K562 (cell line): ENCODE data around the gene IL23A. TPM values are rescaled to one million over a fixed set of nuclear protein-coding genes. Genes with fewer than 3 reads are reported as not detected.

ENCODE experiments used
- ATAC-seq: fragments of 200-7000 bp; cut with Tn5 transposase; 3 replicates; pipeline ENCODE4 v1.9.1; 2020; ENCODE audit warnings: moderate library complexity
- Bru-seq: library from RNA; stranded (reverse); fragments of 400-500 nt; gene quantifications from one replicate; lab custom pipeline; 2021; lab: Mats Ljungman, UMichigan
- BruChase-seq, 2 experiments: library from RNA; stranded (reverse); fragments of 400-500 nt; gene quantifications; one replicate each; lab custom pipeline; 2021; lab: Mats Ljungman, UMichigan
- BruUV-seq: library from RNA; stranded (reverse); fragments of 400-500 nt; replicated peaks from 2 replicates; lab custom pipeline; 2021; lab: Mats Ljungman, UMichigan
- CTCF ChIA-PET: fragments of 300-600 bp; formaldehyde crosslinking; extraction: SDS; loops from one replicate; lab custom pipeline; 2021; ENCODE audit warnings: low intra/inter-chr PET ratio; lab: Yijun Ruan, JAX
- POLR2A ChIA-PET: fragments of 300-600, 350-650 bp; sonication (Branson Sonifier 250); formaldehyde crosslinking; extraction: SDS; loops from one replicate; lab custom pipeline; 2021; ENCODE audit warnings: antibody characterized with exemption, inconsistent platforms; lab: Yijun Ruan, JAX
- DNase-seq, 4 experiments: peaks; one replicate each; pipeline versions ENCODE4 v3.0.0 to v3.0.0-alpha.2; 2011 to 2018; ENCODE audit warnings: low spot score in 3 of 4, mixed read lengths in 3 of 4; ENCODE audit errors: extremely low read depth in 1 of 4
- FAIRE-seq: peaks from 2 replicates; lab custom pipeline; 2011; peaks lifted over from hg19 to GRCh38; lab: Jason Lieb, UNC
- H2AFZ ChIP-seq: 2 replicates; pipeline ENCODE4 v1.6.0; 2011; ENCODE audit warnings: low read depth, low read length, control low read depth, inconsistent platforms
- H3K27ac ChIP-seq: fragments of 200-600 bp; 3 replicates; pipeline ENCODE4 v1.8.0; 2011; ENCODE audit warnings: low read depth, mild to moderate bottlenecking, control low read depth, inconsistent platforms, low read length, moderate library complexity, mixed read lengths; ENCODE audit errors: extremely low read depth
- H3K27me3 ChIP-seq, 2 experiments: fragments of 300-600 bp in 1 of 2; 2 replicates in 1 of 2; 3 replicates in 1 of 2; pipeline versions ENCODE4 v1.6.0 to v1.8.0; 2011; ENCODE audit warnings: inconsistent platforms in 2 of 2, low read length in 2 of 2, mild to moderate bottlenecking in 1 of 2, mixed read lengths in 1 of 2, moderate library complexity in 1 of 2; ENCODE audit not compliant: control insufficient read depth in 2 of 2, insufficient read depth in 2 of 2
- H3K36me3 ChIP-seq: fragments of 300-600 bp; 3 replicates; pipeline ENCODE4 v1.8.0; 2011; ENCODE audit warnings: mild to moderate bottlenecking, low read length, inconsistent platforms; ENCODE audit not compliant: control insufficient read depth, insufficient read depth
- H3K4me1 ChIP-seq, 2 experiments: fragments of 200-600 bp in 1 of 2; replicated peaks in 1 of 2; 2 replicates in 1 of 2; 3 replicates in 1 of 2; pipeline versions ENCODE4 v1.5.1 to v1.8.0; 2011; ENCODE audit warnings: inconsistent platforms in 2 of 2, low read length in 2 of 2, mild to moderate bottlenecking in 1 of 2, mixed read lengths in 1 of 2, moderate library complexity in 1 of 2; ENCODE audit not compliant: control insufficient read depth in 2 of 2, insufficient read depth in 2 of 2
- H3K4me2 ChIP-seq: 2 replicates; pipeline ENCODE4 v1.6.1; 2011; ENCODE audit warnings: low read length, control low read depth, inconsistent platforms, mixed read lengths; ENCODE audit not compliant: insufficient read depth
- H3K4me3 ChIP-seq: fragments of 200-600 bp; sonication (generic), shearing (Covaris generic); 2 replicates; pipeline ENCODE4 v1.5.1; 2016; ENCODE audit warnings: control low read depth, inconsistent platforms
- H3K79me2 ChIP-seq: fragments of 200-600 bp; 3 replicates; pipeline ENCODE4 v1.8.0; 2011; ENCODE audit warnings: low read length, inconsistent platforms; ENCODE audit not compliant: control insufficient read depth, insufficient read depth
- H3K9ac ChIP-seq, 2 experiments: 2 replicates each; pipeline versions ENCODE4 v1.6.0 to v1.6.1; 2011; ENCODE audit warnings: low read depth in 2 of 2, low read length in 2 of 2, control low read depth in 1 of 2, inconsistent platforms in 1 of 2, mild to moderate bottlenecking in 1 of 2, mixed read lengths in 1 of 2; ENCODE audit not compliant: insufficient read depth in 1 of 2
- H3K9me1 ChIP-seq: one replicate; pipeline ENCODE4 v1.6.0; 2011; ENCODE audit warnings: inconsistent platforms, mild to moderate bottlenecking, low read length, moderate library complexity; ENCODE audit not compliant: control insufficient read depth, insufficient read depth
- H3K9me3 ChIP-seq: replicated peaks from 2 replicates; pipeline ENCODE4 v1.5.1; 2011; ENCODE audit warnings: low read depth, low read length, inconsistent platforms; ENCODE audit not compliant: control insufficient read depth, insufficient read depth
- H4K20me1 ChIP-seq: replicated peaks from 2 replicates; pipeline ENCODE4 v1.6.1; 2011; ENCODE audit warnings: low read length, inconsistent platforms, mixed read lengths; ENCODE audit not compliant: control insufficient read depth, insufficient read depth
- POLR2G ChIP-seq: fragments of 200-400 bp; formaldehyde crosslinking; IDR thresholded peaks from 2 replicates; pipeline ENCODE4 v1.6.1; 2017; ENCODE audit warnings: low read depth, mild to moderate bottlenecking, antibody characterized with exemption, low read length, moderate library complexity
- RBFOX2 ChIP-seq: fragments of 200-400 bp; formaldehyde crosslinking; IDR thresholded peaks from 2 replicates; pipeline ENCODE4 v1.6.1; 2017; ENCODE audit warnings: low read depth, mild to moderate bottlenecking, low read length, moderate library complexity
- RBM15 ChIP-seq: fragments of 200-400 bp; formaldehyde crosslinking; IDR thresholded peaks from 2 replicates; pipeline ENCODE4 v1.6.1; 2018; ENCODE audit warnings: mild to moderate bottlenecking, low read length, moderate library complexity; ENCODE audit not compliant: insufficient read depth
- WGBS: fragments of 100-300 bp; shearing (Covaris generic); methylation state at CpG from one replicate; pipeline ENCODE4 v1.1.6; 2016; ENCODE audit warnings: low coverage, mixed read lengths; ENCODE audit not compliant: insufficient coverage; ENCODE audit errors: missing lambda C conversion rate; 5-methylcytosine and 5-hydroxymethylcytosine counted together
- in situ Hi-C: fragments of 300-500 bp; cut with MboI; formaldehyde crosslinking; loops from 4 replicates; pipeline ENCODE4 v1.15.0; 2018; ENCODE audit warnings: inconsistent platforms, mixed read lengths
- intact Hi-C: fragments of 100-400 bp; cut with micrococcal nuclease; formaldehyde crosslinking; loops from 2 replicates; pipeline ENCODE4 v1.14.2; 2022
- long read RNA-seq, 3 experiments: library from polyadenylated mRNA in 2 of 3; library from RNA in 1 of 3; unstranded in 2 of 3; stranded (forward) in 1 of 3; transcript quantifications; one replicate each; pipeline ENCODE4 v2.0.0, GENCODE V29; 2019 to 2022
- polyA minus RNA-seq, 3 experiments: library from RNA; depleted of rRNA, polyadenylated mRNA; stranded (reverse); fragments of >200 nt; gene quantifications; 2 replicates each; pipeline ENCODE4 v1.2.3, GENCODE V29; 2011
- polyA plus RNA-seq, 8 experiments: library from polyadenylated mRNA; depleted of rRNA in 4 of 8; stranded (reverse) in 5 of 8; unstranded in 3 of 8; fragments of >200 nt; fragmentation: Nextera tagmentation in 2 of 8; fragmentation: Illumina TruSeq in 1 of 8; extraction: Ambion mirVana in 2 of 8; extraction: Trizol in 1 of 8; gene quantifications; 2 replicates each; pipeline versions ENCODE4 v1.2.1 to v1.2.3, GENCODE V29; 2011 to 2014; ENCODE audit warnings: inconsistent platforms in 1 of 8, missing spikeins in 1 of 8
- total RNA-seq, 7 experiments: library from RNA; depleted of rRNA in 6 of 7; stranded (reverse); fragments of >200 nt in 6 of 7; fragmentation: Illumina TruSeq in 2 of 7; extraction: Trizol in 2 of 7; gene quantifications; 2 replicates each; pipeline versions ENCODE4 v1.2.1 to v1.2.3, GENCODE V29; 2011 to 2021; ENCODE audit warnings: low replicate concordance in 1 of 7

The IL23A gene, protein sequence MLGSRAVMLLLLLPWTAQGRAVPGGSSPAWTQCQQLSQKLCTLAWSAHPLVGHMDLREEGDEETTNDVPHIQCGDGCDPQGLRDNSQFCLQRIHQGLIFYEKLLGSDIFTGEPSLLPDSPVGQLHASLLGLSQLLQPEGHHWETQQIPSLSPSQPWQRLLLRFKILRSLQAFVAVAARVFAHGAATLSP
- total RNA-seq (2011; cell fraction: chromatin; rRNA removed; ENCODE audit: low replicate concordance): 5.8 and 7.7 TPM in 2 replicates
- 6.0 and 10.7 TPM in 2 replicates for total RNA-seq (2011; cell fraction: nucleolus; rRNA removed)
- total RNA-seq (2011; cell fraction: nucleoplasm; rRNA removed): 8.4 and 11.0 TPM in 2 replicates
- total RNA-seq (2014; rRNA removed) (7.8 and 8.9 TPM in 2 replicates), total RNA-seq (2014; rRNA removed; fragmentation: Illumina TruSeq; extraction: Trizol) (9.0 and 9.1 TPM in 2 replicates), total RNA-seq (2015; rRNA removed; fragmentation: Illumina TruSeq; extraction: Trizol) (9.1 TPM in 2 replicates), total RNA-seq (2021) (9.6 and 12.5 TPM in 2 replicates), polyA plus RNA-seq (2011; rRNA removed) (4.4 and 21.6 TPM in 2 replicates), polyA plus RNA-seq (2014; fragmentation: Illumina TruSeq; extraction: Trizol) (20.1 and 22.5 TPM in 2 replicates), polyA plus RNA-seq (2014; fragmentation: Nextera tagmentation; extraction: Ambion mirVana) (10 to 100 TPM; 36.7 to 37.2 TPM), polyA plus RNA-seq (2014; rRNA removed) (21.3 and 29.3 TPM in 2 replicates), polyA minus RNA-seq (2011; rRNA and poly(A)+ RNA removed) (0.98 and 2.3 TPM in 2 replicates), Bru-seq, nascent RNA (percentile 84 among the genes with signal in this experiment), BruChase-seq, experiment 1, labeled RNA remaining after a 2-hour chase (percentile 89 among the genes with signal in this experiment), BruChase-seq, experiment 2, labeled RNA remaining after a 6-hour chase (percentile 91 among the genes with signal in this experiment)
- 9.3 and 22.4 TPM in 2 replicates for polyA plus RNA-seq (2011; cell fraction: cytosol; rRNA removed)
- 18.8 and 49.0 TPM in 2 replicates for polyA plus RNA-seq (2011; cell fraction: nucleus; rRNA removed)
- 10.0 and 54.7 TPM in 2 replicates for polyA plus RNA-seq (2012)
- polyA minus RNA-seq (2011; cell fraction: cytosol; rRNA and poly(A)+ RNA removed): 3.3 TPM in 1 of 2 replicates, not detected in the other
- polyA minus RNA-seq (2011; cell fraction: nucleus; rRNA and poly(A)+ RNA removed): 0.67 and 3.4 TPM in 2 replicates
- long read RNA-seq, experiment 1, partial matches to known transcripts: 2 of 3 reads
- long read RNA-seq, experiment 1, other reads (novel, unspliced or antisense): 1 of 3 reads
- long read RNA-seq, experiment 2, partial matches to known transcripts: 5 of 5 reads
- long read RNA-seq, experiment 2, other reads (novel, unspliced or antisense): 0 of 5 reads
- long read RNA-seq, experiment 3, partial matches to known transcripts: 3 of 3 reads
- long read RNA-seq, experiment 3, other reads (novel, unspliced or antisense): 0 of 3 reads

DNA sequence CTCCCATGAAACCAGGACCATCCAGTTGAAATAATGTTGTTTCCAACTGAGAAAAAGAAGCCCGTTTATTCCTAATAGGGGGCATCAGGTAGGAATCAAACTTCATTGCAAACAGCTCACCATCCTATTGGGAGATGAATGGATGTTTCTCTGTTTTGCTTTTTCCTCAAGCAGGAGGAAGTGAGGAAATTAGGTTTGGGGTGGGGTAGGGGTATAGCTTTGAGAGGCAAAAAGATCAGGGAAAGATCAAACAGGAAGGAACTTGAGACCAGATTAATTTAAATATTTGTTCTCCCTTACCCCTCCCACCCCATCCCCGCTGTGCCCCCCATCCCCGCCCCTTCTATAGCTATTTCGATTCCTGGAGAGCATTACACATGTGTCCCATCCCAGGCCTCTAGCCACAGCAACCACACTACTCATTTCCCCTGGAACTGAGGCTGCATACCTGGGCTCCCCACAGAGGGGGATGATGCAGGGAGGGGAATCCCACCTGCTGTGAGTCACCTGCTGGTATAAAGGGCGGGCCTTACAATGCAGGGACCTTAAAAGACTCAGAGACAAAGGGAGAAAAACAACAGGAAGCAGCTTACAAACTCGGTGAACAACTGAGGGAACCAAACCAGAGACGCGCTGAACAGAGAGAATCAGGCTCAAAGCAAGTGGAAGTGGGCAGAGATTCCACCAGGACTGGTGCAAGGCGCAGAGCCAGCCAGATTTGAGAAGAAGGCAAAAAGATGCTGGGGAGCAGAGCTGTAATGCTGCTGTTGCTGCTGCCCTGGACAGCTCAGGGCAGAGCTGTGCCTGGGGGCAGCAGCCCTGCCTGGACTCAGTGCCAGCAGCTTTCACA lies at the start of gene IL23A:
Gene IL23A (plus strand): TSS at position 577 of the 850 bp plus-strand sequence. CDS start 161 bp downstream, at position 738.
- no peaks in the 10 kb centered on the region for H3K27me3 ChIP-seq
- ATAC-seq: no peak
- POLR2A ChIA-PET: interaction anchor here (0.6 to 19.0 kb wide), 6 partner anchors 13 to 172 kb away, joined by 3 to 274 read pairs (median 4); partner anchors contain the start of genes APOF, CNPY2, COQ10A and STAT2
- peak within 1 kb of the TSS; percentile 19; the same call in 1 of the 2 replicates for H2AFZ ChIP-seq
- intact Hi-C loops: no loop called here
- no peaks in the 10 kb centered on the region for H4K20me1 ChIP-seq
- H3K9me1 ChIP-seq: peaks cover 3% of the 10 kb centered on the region
- TF ChIP-seq RBM15 (no peak), POLR2G (peak; percentile 48; the same call in 1 of the 2 replicates), RBFOX2 (peak; percentile 49)
- no peak for FAIRE-seq
- H3K4me1 ChIP-seq: peaks cover 17 to 44% of the 10 kb centered on the region in 2 experiments
- H3K27ac ChIP-seq: peak within 1 kb of the TSS; percentile 84
- H3K9me3 ChIP-seq: no peaks in the 10 kb centered on the region
- peaks cover 13% of the 10 kb centered on the region for H3K79me2 ChIP-seq
- WGBS: 85% methylated on average over 8 of the region's 9 CpGs
- peak within 1 kb of the TSS; percentile 69 to 80 for H3K9ac ChIP-seq
- peak within 1 kb of the TSS; percentile 57 for H3K4me2 ChIP-seq
- peaks cover 23% of the 10 kb centered on the region; the same call in 2 of the 3 replicates for H3K36me3 ChIP-seq
- BruUV-seq: TSS peak; percentile 8
- in situ Hi-C loops: no loop called here
- no peak for DNase-seq
- CTCF ChIA-PET: no interaction called here
- no peak within 1 kb of the TSS for H3K4me3 ChIP-seq
